ENCODE measurements around the gene HDLBP.
"Not testable (repeated sequence)": the region's sequence is repeated elsewhere in the genome, so short reads cannot be mapped to it uniquely, and the experiment has no call there.

HDLBP gene

GRCh38 chr2:241350530-241350877 is 35.0 kb upstream of the HDLBP start:
- Mint-ChIP-seq H3K27me3 (no peaks in the 10 kb centered on the region), H3K4me3 (no peak overlapping the region), H3K4me1 (no peaks in the 10 kb centered on the region), H3K36me3 (peaks cover 11% of the 10 kb centered on the region), H3K9me3 (no peaks in the 10 kb centered on the region), H3K27ac (no peak overlapping the region)

GRCh38 chr2:241349941-241350340 is 34.5 kb upstream of the HDLBP start:
- peaks cover 11% of the 10 kb centered on the region for H3K36me3 Mint-ChIP-seq
- H3K27ac Mint-ChIP-seq = peak overlapping the region; percentile 59
- no peaks in the 10 kb centered on the region for H3K27me3 Mint-ChIP-seq
- H3K4me1 Mint-ChIP-seq = no peaks in the 10 kb centered on the region
- H3K9me3 Mint-ChIP-seq = no peaks in the 10 kb centered on the region
- no peak overlapping the region for H3K4me3 Mint-ChIP-seq

- H3K36me3 Mint-ChIP-seq = peaks cover 9% of the 10 kb centered on the region
- peaks cover 17% of the 10 kb centered on the region for H3K4me1 Mint-ChIP-seq
- H3K9me3 Mint-ChIP-seq = no peaks in the 10 kb centered on the region
- H3K27ac Mint-ChIP-seq = no peak overlapping the region
- H3K27me3 Mint-ChIP-seq = no peaks in the 10 kb centered on the region
- H3K4me3 Mint-ChIP-seq = no peak overlapping the region
These were observed 29.6 kb upstream of the HDLBP start for GRCh38 chr2:241344925-241345651.

- no peaks in the 10 kb centered on the region for H3K9me3 Mint-ChIP-seq
- H3K27ac Mint-ChIP-seq = peak overlapping the region; percentile 71
- no peaks in the 10 kb centered on the region for H3K27me3 Mint-ChIP-seq
- peaks cover 14% of the 10 kb centered on the region for H3K36me3 Mint-ChIP-seq
- peaks cover 34% of the 10 kb centered on the region for H3K4me1 Mint-ChIP-seq
- H3K4me3 Mint-ChIP-seq = no peak overlapping the region
These were observed 25.2 kb upstream of the HDLBP start for GRCh38 chr2:241340631-241341163.

GRCh38 chr2:241339839-241340630 is 24.6 kb upstream of the HDLBP start:
- H3K4me3 Mint-ChIP-seq = no peak overlapping the region
- H3K36me3 Mint-ChIP-seq = peaks cover 13% of the 10 kb centered on the region

GRCh38 chr2:241334813-241335212 is 19.3 kb upstream of the HDLBP start:
- Mint-ChIP-seq H3K4me1 (peaks cover 36% of the 10 kb centered on the region), H3K36me3 (peaks cover 11% of the 10 kb centered on the region), H3K27ac (no peak overlapping the region), H3K4me3 (no peak overlapping the region), H3K9me3 (no peaks in the 10 kb centered on the region), H3K27me3 (no peaks in the 10 kb centered on the region)

More at GRCh38 chr2:241339839-241340630, 24.6 kb upstream of the HDLBP start:
- Mint-ChIP-seq H3K27ac (peak overlapping the region; percentile 71), H3K27me3 (no peaks in the 10 kb centered on the region), H3K4me1 (peaks cover 36% of the 10 kb centered on the region), H3K9me3 (no peaks in the 10 kb centered on the region)

- Mint-ChIP-seq H3K27me3 (no peaks in the 10 kb centered on the region), H3K4me3 (no peak overlapping the region), H3K27ac (no peak overlapping the region), H3K9me3 (no peaks in the 10 kb centered on the region), H3K36me3 (peaks cover 12% of the 10 kb centered on the region), H3K4me1 (peaks cover 24% of the 10 kb centered on the region)
These were observed 15.1 kb upstream of the HDLBP start for GRCh38 chr2:241330616-241330981.

- Mint-ChIP-seq H3K27me3 (no peaks in the 10 kb centered on the region), H3K4me3 (no peak overlapping the region), H3K4me1 (peaks cover 27% of the 10 kb centered on the region), H3K27ac (no peak overlapping the region), H3K36me3 (peaks cover 13% of the 10 kb centered on the region), H3K9me3 (no peaks in the 10 kb centered on the region)
These were observed 14.5 kb upstream of the HDLBP start for GRCh38 chr2:241329669-241330615.

GRCh38 chr2:241325257-241325656 is 9.8 kb upstream of the HDLBP start:
- no peaks in the 10 kb centered on the region for H3K27me3 Mint-ChIP-seq
- H3K27ac Mint-ChIP-seq = no peak overlapping the region
- H3K4me1 Mint-ChIP-seq = peaks cover 42% of the 10 kb centered on the region
- no peak overlapping the region for H3K4me3 Mint-ChIP-seq
- H3K36me3 Mint-ChIP-seq = peaks cover 21% of the 10 kb centered on the region
- H3K9me3 Mint-ChIP-seq = no peaks in the 10 kb centered on the region

- no peaks in the 10 kb centered on the region for H3K9me3 Mint-ChIP-seq
- H3K4me1 Mint-ChIP-seq = peaks cover 47% of the 10 kb centered on the region
- H3K4me3 Mint-ChIP-seq = no peak overlapping the region
- H3K36me3 Mint-ChIP-seq = peaks cover 21% of the 10 kb centered on the region
- no peak overlapping the region for H3K27ac Mint-ChIP-seq
- H3K27me3 Mint-ChIP-seq = no peaks in the 10 kb centered on the region
These were observed 9.3 kb upstream of the HDLBP start for GRCh38 chr2:241324775-241325174.

GRCh38 chr2:241323778-241324177 is 8.3 kb upstream of the HDLBP start:
- H3K4me1 Mint-ChIP-seq = peaks cover 55% of the 10 kb centered on the region
- H3K27me3 Mint-ChIP-seq = no peaks in the 10 kb centered on the region
- no peaks in the 10 kb centered on the region for H3K9me3 Mint-ChIP-seq
- H3K27ac Mint-ChIP-seq = no peak overlapping the region
- H3K4me3 Mint-ChIP-seq = no peak overlapping the region
- peaks cover 21% of the 10 kb centered on the region for H3K36me3 Mint-ChIP-seq

GRCh38 chr2:241321886-241322285 is 6.4 kb upstream of the HDLBP start:
- Mint-ChIP-seq H3K9me3 (no peaks in the 10 kb centered on the region), H3K36me3 (peaks cover 16% of the 10 kb centered on the region), H3K4me1 (peaks cover 71% of the 10 kb centered on the region), H3K27me3 (no peaks in the 10 kb centered on the region), H3K4me3 (no peak overlapping the region), H3K27ac (no peak overlapping the region)

- peak overlapping the region; percentile 71 for H3K27ac Mint-ChIP-seq
- no peaks in the 10 kb centered on the region for H3K27me3 Mint-ChIP-seq
- peaks cover 72% of the 10 kb centered on the region for H3K4me1 Mint-ChIP-seq
- peaks cover 16% of the 10 kb centered on the region for H3K36me3 Mint-ChIP-seq
- peak overlapping the region; percentile 52 for H3K4me3 Mint-ChIP-seq
- H3K9me3 Mint-ChIP-seq = no peaks in the 10 kb centered on the region
These were observed 5.6 kb upstream of the HDLBP start for GRCh38 chr2:241321033-241321432.

- Mint-ChIP-seq H3K4me3 (peak overlapping the region; percentile 20), H3K27me3 (no peaks in the 10 kb centered on the region), H3K36me3 (peaks cover 16% of the 10 kb centered on the region), H3K4me1 (peaks cover 72% of the 10 kb centered on the region), H3K9me3 (no peaks in the 10 kb centered on the region), H3K27ac (no peak overlapping the region)
These were observed 4.9 kb upstream of the HDLBP start for GRCh38 chr2:241320394-241320793.

GRCh38 chr2:241318830-241319229 is 3.4 kb upstream of the HDLBP start:
- H3K36me3 Mint-ChIP-seq = peaks cover 15% of the 10 kb centered on the region
- H3K27me3 Mint-ChIP-seq, H3K27ac Mint-ChIP-seq, H3K9me3 Mint-ChIP-seq: not testable (repeated sequence)
- H3K4me3 Mint-ChIP-seq = peak overlapping the region; percentile 54
- H3K4me1 Mint-ChIP-seq = peaks cover 66% of the 10 kb centered on the region

Data from activated naive CD4-positive, alpha-beta T cell treated with anti-CD3 and anti-CD28 coated beads, Interleukin-2, amount 50 U/mL, for 24 hours (primary cell).